CD4-positive, alpha-beta T cell treated with Interleukin-6 at 100 ng/mL for 8 hours (primary cell): ENCODE data around the gene C13orf46.

Experiments used
- DNase-seq: peaks from one replicate; pipeline ENCODE4 v3.0.0-alpha.2; 2020; ENCODE audit warnings: mixed read lengths, low spot score

C13orf46 gene

DNA sequence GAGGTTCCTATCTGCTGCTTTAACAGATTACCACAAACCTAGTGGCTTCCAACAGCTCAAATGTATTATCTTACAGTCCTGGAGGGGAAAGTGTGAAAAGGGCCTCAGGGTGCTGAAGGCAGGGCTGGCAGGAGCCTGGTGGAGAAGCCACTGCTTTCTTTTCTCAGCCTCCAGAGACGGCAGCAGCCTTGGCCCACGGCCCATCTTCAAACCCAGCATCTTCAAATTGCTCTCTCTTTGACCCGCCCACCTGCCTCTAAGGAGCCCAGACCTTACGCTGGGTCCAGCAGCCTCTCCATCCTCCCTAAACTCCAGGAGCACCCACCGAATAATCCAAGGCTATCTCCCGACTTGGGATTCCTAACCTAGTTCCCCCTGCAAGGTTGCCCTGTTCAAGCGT lies 35.6 kb downstream of the C13orf46 start:
- DNase-seq: no peak

DNA sequence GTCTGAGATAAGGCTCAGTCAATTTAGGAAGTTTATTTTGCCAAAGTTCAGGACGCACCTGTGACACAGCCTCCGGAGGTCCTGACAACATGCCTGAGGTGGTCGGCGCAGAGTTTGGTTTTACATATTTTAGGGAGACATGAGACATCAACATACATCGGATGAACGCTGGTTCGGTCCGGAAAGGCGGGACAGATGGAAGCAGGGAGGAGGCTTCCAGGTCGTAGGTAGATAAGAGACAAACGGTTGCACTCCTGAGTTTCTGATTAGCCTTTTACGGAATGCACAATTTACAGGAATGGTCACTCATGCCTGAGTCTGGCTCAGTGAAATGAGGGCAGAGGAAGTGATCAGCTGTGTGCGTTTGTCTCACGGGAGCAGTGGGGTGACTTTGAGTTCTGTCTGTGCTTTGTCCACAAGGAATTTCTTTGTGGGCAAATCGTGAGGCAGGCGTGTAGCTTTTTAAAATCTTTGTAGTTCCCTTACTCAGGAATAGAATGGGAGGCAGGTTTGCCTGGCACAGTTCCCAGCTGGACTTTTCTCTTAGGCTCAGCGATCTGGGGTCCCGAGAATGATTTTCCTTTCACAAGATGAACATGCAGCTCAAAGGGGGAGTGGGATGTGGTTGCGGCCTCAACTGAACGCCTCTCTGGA lies 36.2 kb downstream of the C13orf46 start:
- DNase-seq: no peak

DNA sequence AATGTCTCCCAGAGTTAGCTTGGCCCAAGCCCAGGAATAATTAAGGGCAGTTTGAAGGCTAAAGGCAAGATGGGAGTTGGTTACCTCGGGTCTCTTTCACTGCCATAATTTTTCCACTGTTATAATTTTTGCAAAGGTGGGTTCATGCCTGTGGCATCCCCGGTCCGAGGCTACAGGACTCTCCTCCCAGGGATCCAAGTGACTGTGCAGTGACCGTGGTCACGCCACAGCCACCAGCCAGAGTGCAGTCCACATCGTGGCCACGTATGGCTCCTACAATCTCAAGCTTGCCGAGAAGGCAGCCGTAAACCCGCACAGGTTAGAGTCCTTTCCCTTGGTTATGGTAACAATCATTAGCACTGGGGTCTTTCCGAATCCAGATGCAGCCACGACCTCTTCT lies 36.8 kb downstream of the C13orf46 start:
- DNase-seq: no peak

DNA sequence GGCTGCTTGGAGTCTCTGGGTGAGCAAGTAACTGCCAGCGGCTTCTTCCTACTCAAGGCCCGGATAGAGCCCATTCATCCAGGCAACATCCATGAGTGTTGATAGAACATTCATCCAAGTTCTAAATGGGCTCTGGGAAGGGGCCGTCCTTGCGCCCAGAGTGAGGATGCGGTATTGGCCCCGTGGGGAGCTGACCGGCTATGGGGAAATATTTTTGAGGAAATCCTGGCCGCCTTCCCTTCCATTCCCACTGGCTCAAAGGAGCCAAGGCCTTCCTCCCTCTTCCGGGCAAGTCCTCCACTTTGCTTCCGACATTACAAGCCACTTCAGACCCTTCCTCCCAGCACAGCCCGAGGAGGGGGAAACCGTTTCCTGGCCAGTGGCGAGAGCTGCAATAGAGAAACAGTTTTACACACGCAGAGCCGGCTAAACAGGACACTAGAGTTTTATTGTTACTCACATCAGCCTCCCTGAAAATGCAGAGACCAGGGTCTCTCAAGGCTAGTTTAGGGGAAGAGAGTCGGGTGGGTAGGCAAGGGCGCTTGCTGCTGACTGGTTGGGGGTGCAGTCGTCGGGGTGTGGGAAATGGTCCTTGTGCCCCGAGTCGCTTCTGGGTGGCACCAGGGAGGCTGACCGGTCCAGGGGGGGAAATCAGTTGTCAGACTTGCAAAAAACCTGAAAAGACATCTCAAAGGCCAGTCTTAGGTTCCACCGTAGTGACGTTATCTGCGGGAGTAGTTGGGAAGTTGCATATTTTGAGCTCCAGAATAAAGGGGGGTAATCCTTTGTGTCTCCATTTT lies 37.5 kb downstream of the C13orf46 start:
- no peak for DNase-seq

DNA sequence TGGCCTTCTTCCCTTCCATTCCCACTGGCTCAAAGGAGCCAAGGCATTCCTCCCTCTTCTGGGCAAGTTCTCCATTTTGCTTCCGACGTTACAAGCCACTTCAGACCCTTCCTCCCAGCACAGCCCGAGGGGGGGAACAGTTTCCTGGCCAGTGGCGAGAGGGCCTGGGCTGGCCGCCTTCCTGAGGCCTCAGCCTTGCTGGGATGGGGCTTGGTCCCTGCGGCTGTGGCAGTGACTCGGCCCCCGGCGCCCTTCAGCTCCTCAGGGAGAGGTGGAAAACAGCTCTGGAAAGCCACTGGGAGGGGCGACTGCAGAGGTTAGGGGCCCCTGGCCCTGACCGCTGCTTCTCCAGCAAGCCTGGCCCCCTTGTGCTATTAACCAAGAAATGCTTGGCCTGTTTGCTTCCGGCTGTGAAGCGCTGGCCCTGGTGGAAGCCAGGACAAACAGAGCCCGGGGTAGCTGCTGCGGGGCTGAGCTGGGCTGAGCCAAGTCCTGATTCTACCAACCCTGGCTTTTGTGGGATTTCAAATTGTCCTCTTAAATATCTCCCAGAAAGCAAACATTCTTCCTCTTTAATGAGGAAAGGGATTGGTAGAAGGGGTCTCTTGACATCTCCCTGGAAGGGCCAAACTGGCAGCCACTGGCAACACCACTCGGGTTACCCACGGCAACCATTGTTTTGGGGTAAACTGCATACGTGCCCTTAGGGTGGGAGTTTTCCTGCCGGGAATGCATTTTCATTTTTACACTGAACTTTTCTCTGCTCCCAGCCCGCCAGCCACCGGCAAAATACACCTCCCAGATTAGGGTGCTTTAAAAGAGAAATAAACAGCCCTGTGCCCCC lies 38.7 kb downstream of the C13orf46 start:
- DNase-seq: no peak

DNA sequence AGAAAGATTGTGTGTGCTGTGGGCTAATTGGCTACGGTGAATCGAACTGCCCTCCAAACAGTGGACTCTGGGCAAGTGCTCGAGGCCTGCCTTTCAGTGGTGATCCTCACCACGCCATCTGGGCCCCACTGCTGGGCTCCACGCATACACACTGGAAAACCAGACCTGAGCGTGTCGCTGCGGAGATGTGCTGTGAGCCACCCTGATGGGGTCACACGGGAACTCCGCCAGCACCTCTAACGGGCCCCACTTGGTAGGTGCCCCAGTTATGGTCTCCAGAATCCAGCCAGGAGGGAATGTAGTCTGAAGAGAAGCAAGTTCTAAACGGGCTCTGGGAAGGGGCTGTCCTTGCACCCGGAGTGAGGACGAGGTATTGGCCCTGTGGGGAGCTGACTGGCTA lies 39.3 kb downstream of the C13orf46 start:
- no peak for DNase-seq

DNA sequence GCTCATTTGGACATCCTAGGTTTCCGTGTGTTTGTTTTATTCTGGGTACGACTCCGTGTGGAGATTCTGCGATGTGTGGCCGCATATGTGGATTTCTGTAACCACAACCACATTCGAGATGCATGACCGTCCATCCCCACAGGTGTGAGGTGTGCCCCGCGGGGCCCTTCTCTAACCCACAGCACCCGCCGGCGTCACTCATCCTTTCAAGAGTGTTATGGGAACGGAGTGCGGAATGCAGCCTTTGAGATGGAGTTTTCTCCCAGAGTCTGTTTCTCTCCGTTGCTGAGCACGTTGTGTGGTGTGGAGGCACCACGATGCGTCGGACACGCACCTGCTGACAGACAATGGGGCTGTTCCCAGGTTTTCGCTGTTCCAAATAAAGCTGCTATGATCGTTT lies 40.0 kb downstream of the C13orf46 start:
- no peak for DNase-seq

DNA sequence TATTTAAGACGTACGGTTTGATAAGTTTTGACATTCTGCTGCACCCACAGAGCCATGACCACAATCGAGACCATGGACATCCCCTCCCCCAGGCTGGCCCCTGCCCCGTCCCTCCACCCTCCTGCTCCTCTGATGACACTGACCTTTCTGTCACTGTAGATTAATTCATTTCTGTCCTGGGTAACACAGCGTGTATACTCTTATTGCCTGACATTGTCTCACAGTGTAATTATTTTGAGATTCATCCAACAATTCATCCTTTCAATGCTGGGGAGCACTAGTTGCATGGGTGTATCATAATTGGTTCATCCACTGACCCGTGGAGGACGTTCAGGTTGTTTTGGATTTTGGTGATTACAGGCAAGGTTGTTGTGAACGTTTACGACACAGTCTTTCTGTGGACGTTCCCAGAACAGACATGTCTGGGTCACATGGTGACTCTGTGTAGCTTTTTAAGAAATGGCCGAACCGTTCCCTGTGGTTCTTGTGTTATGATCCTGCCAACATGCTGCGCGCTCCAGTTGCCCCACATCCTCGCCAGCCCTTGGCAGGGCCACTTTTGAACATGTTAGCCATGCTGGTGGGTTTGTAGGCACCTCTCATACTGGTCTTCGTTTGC lies 41.9 kb downstream of the C13orf46 start:
- no peak for DNase-seq

DNA sequence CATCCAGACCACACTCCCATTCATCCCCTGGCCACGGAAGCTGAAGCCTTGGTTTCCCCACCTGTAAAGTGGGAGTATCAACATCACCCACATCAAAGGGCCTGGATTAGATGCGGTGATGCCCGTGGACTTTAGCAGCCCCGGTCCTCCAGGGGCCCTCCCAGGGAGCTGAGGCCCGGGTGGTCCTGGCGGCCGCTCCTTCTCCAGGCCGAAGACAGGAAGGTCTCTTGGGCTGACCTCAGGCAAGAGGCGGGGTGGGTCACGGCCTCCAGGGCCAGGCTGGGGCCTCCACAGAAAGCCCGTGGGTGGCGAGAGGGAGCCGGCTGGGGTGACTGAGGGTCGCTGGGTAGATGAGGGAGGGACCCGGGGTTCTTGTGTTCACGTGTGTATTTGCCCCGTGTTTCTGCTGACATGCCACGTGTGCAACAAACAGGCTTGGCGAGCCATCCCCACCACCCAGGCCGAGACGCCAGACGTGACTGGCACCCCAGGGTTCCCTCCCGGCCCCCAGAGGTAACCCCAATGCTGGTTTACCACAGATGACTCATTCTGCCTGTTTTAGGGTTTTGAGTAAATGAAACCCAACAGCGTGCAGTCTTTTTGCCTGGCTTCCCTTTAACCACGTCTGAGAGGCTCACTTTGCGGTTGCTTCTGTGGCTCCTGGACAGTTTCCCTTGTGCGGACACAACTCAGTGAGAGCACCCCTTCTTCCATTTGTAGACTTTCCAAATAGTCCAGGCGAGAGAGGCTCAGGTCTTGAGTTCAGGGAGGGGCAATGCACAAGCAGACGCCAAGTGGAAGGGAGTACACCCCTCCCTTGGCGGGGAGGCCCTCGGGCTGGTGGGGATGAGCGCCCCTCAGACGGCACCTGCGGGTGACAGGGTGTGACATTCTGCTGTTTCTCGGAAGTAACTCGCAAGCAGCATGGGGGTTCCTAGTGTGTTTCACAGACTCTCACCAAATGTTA lies 42.9 kb downstream of the C13orf46 start:
- DNase-seq: no peak

DNA sequence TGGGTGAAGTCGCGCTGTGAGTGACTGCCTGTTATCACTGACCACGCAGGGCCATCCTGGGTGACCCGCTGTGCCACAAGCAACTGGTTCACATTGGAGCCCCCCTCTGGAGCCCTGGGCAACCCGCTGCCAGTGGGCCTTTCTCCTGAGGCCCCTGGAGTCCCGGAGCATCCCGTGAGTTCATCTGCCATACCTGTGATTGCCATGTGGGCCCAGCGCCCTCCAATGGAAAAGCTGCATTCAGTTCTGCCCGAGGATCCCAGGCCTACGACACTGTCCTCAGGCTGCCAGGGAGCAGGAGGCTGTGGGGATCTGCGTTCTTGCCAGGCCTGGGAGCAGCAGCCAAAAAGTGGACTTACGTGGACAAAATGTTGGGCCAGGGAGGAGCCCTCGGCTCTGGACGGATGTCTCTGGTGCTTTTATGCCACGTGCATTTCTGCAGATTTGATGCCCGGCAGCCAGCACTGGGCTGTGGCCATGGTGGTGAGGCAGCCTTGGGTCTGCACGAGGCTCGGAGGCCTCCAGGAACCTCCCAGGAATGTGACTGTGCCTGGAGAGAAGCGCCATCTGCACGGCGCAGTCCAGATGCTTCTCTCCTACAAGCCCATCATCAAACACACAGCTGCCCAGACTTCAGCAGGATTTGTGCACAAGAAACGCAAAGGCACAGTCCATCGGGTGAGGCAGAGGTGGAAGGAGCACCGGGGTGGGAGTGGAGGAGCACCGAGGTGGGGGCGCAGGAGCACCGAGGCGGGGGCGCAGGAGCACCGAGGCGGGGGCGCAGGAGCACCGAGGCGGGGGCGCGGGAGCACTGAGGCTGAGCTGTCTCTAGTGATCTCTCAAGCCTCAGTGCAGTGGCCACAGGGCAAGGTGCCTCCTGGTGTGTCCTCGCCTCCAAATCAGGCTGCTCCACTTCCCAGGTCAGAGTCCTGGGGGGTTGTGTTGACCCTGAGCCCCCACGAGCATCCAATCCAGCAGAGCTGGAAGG lies 44.0 kb downstream of the C13orf46 start:
- DNase-seq: no peak

DNA sequence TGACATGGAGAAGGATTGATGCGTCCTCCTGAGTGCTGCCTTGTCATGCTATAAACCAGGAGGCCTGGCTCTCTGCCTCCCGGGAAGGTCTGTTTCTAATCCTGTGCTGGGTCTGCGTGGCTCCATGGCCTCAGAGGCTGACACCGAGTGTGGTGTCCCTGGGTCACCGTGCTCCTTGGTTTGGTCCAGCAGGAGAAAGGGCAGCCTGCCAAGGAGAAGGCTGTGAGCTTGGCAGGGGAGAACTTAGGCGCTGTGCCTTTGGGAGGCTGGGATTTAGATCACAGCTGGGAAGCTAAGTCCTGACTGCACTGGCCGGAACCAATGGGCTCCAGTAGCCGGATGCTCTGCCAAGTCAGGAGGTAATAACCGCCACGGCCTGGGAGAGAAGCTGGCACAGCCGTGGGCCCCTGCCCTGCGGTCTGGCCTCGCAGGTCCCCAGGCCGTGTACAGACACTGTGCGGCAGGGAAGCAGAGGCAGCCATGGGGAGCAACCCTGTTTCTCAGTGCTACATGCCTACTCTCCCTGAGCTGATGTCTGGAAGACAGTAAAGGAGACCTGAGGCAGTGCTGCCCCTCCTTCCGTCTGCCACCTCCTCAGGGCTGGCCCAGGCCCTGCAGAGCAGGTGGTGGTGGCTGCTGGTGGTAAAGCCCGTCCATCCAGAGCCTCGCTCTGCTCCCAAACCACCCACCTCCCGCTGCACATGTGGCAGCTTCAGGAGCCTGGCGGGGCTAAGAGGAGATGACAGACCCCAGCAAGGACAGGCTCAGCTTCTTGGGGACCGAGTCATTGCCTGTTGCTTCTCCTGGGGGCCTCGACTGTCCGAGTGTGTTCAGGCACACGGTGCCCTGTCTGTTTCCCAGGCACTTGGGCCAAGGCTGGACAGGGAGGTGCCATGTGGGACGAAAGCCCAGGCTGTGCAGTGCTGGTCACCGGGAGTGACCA lies 44.9 kb downstream of the C13orf46 start:
- no peak for DNase-seq

DNA sequence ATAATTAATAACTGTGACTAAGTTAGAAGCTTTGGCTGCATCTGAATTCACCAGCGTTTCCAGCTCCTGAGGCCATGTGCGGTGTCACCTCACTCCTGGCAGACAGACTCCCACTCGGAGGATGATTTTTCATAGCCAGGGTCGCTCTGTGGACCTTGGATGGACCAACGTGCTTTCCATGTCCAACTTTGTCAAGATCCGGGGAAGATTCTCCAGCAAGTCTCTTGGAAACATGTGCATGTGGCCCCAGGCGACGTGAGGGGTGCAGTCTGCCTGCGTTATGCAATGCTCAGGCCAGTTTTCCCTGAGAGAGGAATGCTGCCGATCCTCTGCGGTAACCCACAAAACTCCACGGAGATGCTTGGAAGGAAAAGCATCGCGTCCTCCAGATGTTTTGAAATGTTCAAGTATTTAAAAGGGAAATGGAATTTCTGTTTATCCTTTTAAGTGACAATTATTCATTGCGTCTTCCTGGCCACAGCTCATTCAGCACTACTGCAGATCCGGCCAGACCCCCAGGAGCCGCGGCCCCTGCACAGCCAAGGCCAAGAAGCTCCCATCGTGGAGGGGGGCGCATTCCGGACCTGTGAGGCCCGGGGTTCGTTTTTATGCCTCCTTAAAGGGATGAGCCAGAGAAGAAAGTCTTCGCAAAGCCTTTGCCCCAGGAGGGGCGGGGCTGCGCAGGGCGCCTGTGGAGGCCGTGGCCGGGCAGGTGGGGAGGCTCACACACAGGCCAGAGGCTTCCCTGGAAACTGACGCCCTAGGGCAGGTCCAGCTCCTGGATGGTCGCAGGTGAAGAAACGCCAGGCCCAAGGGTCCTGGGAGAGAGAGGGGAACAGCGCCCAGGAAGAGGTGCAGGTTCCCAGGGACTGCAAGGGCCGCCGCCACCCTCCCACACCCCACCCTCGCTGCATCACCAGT lies 46.0 kb downstream of the C13orf46 start:
- DNase-seq: no peak

DNA sequence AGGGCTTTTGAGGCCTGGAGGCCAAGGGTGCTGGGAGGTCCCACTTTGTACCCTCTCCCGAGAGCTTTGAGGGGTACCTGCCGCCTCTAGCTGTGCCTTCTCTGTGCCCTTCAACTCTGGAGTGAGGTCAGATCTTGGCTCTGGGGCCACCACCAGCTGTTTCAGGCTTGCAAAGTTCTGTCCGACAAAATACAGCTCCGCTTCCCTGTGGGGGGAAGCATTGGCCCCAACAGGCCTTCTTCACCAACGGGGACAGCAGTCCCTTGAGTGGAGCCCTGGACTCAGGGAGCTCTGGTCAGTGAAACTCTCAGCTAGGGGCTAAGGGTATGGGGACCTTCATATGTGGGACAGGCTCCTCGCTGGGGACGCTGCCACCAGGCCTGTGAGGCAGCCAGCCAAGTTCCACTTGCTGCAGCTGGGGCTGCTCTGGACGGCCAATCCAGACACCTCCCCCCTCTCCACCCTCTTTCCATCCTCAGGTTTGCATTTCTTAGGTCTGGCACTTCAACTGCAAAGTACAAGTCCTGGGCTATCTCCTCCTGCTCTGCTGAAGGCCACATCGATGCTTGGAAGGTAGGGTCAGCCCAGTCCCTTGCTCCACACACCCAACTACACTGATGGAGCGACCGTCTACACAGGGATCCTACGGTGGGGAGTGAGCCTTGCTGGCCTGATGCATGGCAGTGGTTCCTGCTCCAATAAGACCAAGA lies 46.8 kb downstream of the C13orf46 start:
- no peak for DNase-seq

DNA sequence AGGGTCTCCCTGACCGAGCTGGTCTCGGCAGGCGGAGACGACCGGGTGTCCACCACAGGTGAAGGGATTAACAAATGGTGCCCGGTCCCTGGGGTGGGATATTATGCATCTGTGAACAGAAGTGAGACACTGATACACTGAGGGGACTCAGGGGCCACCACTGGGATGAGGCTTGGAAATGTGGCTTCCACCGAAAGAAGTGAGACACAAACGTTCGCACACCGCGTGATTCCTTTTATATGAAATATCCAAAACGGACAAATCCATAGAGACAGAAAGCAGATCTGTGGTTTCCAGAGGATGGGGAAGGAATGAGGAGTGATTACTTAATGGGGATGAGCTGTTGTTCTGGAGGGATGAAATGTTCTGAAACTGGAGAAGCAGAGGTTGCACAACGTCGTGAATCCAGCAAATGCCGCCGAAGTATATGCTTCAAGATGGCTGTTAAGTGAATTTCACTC lies 47.5 kb downstream of the C13orf46 start:
- no peak for DNase-seq

DNA sequence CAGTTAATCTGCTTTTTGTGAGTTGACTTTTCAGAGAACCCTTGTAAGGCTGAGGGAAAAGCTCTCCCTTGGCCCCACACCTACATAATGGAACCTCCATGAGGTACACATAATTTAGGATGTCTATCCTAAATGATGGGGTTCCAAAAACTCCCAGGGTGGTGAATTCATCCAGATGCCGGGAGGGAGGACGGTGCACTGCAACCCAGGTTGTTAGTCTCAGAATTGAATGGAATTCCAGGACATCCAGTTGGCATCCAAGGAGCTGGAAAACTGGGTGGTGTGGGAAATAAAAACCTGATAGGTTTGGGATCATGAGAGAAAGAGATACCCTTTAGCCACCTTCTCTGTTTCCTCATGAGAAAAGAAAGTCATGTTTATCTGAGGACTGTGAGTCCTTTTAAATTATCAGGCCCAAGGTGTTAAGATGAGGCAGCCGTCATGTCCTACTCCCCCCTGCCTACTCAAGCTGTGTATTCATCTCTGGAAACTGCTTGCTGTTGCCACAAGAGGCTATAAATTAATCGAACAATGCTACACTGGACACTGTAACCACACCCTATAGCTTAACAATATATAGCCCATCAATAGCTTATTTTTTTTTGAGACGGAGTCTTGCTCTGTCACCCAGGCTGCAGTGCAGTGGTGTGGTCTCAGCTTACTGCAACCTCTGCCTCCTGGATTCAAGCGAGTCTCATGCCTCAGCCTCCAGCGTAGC lies 49.5 kb downstream of the C13orf46 start:
- DNase-seq: no peak

DNA sequence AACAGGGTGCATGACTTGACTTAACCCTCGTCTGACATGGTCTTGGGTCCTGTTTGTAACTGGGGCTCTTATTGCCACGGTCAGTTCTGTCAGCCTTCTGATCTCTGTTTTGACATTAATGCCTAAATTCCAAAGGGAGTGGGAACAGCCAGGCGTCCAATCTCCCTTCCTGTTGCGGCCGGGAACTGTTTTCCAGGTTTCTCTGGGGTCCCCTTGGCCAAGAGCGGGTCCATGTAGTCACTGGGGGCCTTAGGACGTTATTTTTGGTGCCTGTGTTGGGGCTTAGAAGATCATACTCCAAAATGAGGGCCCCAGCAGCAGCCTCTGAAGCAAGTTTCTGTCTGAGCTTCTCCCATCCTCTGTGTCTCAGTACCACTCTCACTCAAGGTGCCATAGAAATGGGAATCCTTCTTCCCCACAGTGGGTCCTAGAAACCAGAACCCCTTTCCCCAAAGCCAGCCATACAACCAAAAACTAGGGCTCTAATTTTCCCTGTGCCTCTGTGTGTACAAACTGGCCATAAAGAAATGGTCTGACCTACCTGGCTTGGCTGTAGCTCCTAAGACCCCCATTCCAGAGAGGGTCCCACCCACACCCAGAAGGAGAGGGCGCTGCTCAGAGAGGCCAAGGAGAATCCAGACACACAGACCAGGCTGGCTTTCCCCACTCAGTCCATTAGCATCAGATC lies 50.4 kb downstream of the C13orf46 start:
- no peak for DNase-seq
